ENCODE results near the gene CMIP.

- TF ChIP-seq USF1 (IDR thresholded peaks at IDR 0.05; ENCODE audit: borderline replicate concordance, extremely low read length, insufficient read depth, low read depth, low read length) (no peak), CTCF (IDR thresholded peaks at IDR 0.05 in 2 of 3, conservative IDR thresholded peaks at IDR 0.05 in 1 of 3; ENCODE audit: control insufficient read depth in 2 of 3, extremely low read depth in 1 of 3, insufficient read depth in 1 of 3, low read depth in 3 of 3, low read length in 3 of 3) (no peak), RAD21 (IDR thresholded peaks at IDR 0.05; ENCODE audit: insufficient read depth, low read depth, low read length) (no peak), NKRF (conservative IDR thresholded peaks at IDR 0.05) (no peak), FOXK2 (IDR thresholded peaks at IDR 0.05) (no peak), EZH2 (IDR thresholded peaks at IDR 0.05; ENCODE audit: borderline replicate concordance, control insufficient read depth, low read depth, low read length) (no peak), NFIC (IDR thresholded peaks at IDR 0.05; ENCODE audit: low read depth, low read length) (no peak), HDAC2 (IDR thresholded peaks at IDR 0.05) (no peak), POLR2A (IDR thresholded peaks at IDR 0.05; ENCODE audit: low read depth, low read length) (no peak), CHD1 (IDR thresholded peaks at IDR 0.05; ENCODE audit: low read depth, low read length) (no peak), KAT2A (conservative IDR thresholded peaks at IDR 0.05; ENCODE audit: control insufficient read depth, low read depth, low read length) (no peak)
These were observed 176.9 kb downstream of the CMIP start for GRCh38 chr16:81621496-81621895.

Measured in GM12878 (cell line).